ENCODE data around the gene MCUB. TPM values are rescaled to one million over a fixed set of nuclear protein-coding genes. Genes with fewer than 3 reads are reported as not detected.

MCUB gene
- total RNA-seq, 1 experiment from 2014 or later, result 14.8 TPM

GRCh38 chr4:109662771-109663170 lies 102.7 kb downstream of the MCUB start:
- Histone ChIP-seq H3K27me3 (ENCODE audit: insufficient read depth, low read length) (no peaks in the 10 kb centered on the region), H3K23me2 (ENCODE audit: insufficient read length, low read depth, low read length, poor library complexity, severe bottlenecking) (no peaks in the 10 kb centered on the region), H2BK12ac (ENCODE audit: insufficient read length, low read depth, low read length) (no peak overlapping the region), H3K14ac (ENCODE audit: insufficient read depth, low read length) (no peak overlapping the region), H4K5ac (ENCODE audit: insufficient read length, low read depth, low read length) (no peak overlapping the region), H3K56ac (ENCODE audit: insufficient read length, low read depth, low read length) (no peak overlapping the region), H3T11ph (ENCODE audit: low read length) (no peak overlapping the region), H2AK5ac (ENCODE audit: insufficient read length, low read length) (no peak overlapping the region), H2AFZ (ENCODE audit: low read length) (no peak overlapping the region), H4K8ac (replicated peaks; ENCODE audit: insufficient read length, low read depth, low read length) (no peak overlapping the region), H3K9me3 (ENCODE audit: control insufficient read depth, low read depth, low read length) (no peaks in the 10 kb centered on the region), H2BK5ac (ENCODE audit: insufficient read length, low read length) (no peak overlapping the region), H4K20me1 (ENCODE audit: control insufficient read depth, insufficient read depth, insufficient read length) (no peaks in the 10 kb centered on the region), H4K91ac (ENCODE audit: insufficient read length, low read depth, low read length) (no peak overlapping the region), H3K4me1 (ENCODE audit: insufficient read depth, low read length) (no peaks in the 10 kb centered on the region; the same call in 1 of the 2 replicates), H3K4me2 (ENCODE audit: insufficient read depth, insufficient read length, low read length) (no peak overlapping the region), H3K4ac (ENCODE audit: low read depth, low read length) (no peak overlapping the region), H3K79me2 (ENCODE audit: insufficient read depth, low read length) (no peaks in the 10 kb centered on the region), H3K23ac (ENCODE audit: insufficient read length, low read depth, low read length) (no peak overlapping the region), H3K9ac (ENCODE audit: extremely low read depth, insufficient read length, low read length) (no peak overlapping the region), H3K79me1 (ENCODE audit: insufficient read depth, low read depth, low read length, poor library complexity, severe bottlenecking) (no peaks in the 10 kb centered on the region), H2BK20ac (ENCODE audit: low read depth, low read length, poor library complexity, severe bottlenecking) (no peak overlapping the region), H3K27ac (ENCODE audit: insufficient read length, low read depth, low read length) (no peak overlapping the region), H3K18ac (ENCODE audit: insufficient read length, low read depth, low read length) (no peak overlapping the region), H2BK15ac (ENCODE audit: low read depth, low read length) (no peak overlapping the region), H2BK120ac (ENCODE audit: low read depth, low read length, poor library complexity, severe bottlenecking) (no peak overlapping the region)
- no peak overlapping the region for H3K4me3 Mint-ChIP-seq
- H3K9me3 Mint-ChIP-seq, result no peaks in the 10 kb centered on the region
- WGBS (ENCODE audit: extremely low coverage, insufficient read length, low lambda C conversion rate), result no CpG with 5 or more reads among the region's 3 CpGs
- peaks cover 0 to 2% (median 0%) of the 10 kb centered on the region in 3 experiments; a peak in 2 of 7 replicates for H3K36me3 Mint-ChIP-seq (ENCODE audit: insufficient read depth in 1 of 3, low read depth in 3 of 3)
- H3K27me3 Mint-ChIP-seq (ENCODE audit: low read depth), result no peaks in the 10 kb centered on the region
- DNase-seq, result no peak
- H3K27ac Mint-ChIP-seq, result peak overlapping the region in 1 of 3 experiments; percentile 69; a peak in 2 of 7 replicates
- peaks cover 23 to 27% of the 10 kb centered on the region in 2 experiments for H3K4me1 Mint-ChIP-seq
- TF ChIP-seq CTCF (conservative IDR thresholded peaks at IDR 0.05), result no peak

Measured in H9 (cell line).